ENCODE results near the gene OPRD1. TPM values are rescaled to one million over a fixed set of nuclear protein-coding genes. Genes with fewer than 3 reads are reported as not detected.

OPRD1 gene

GRCh38 chr1:28902738-28903137 lies 90.8 kb downstream of the OPRD1 start:
- Histone ChIP-seq H3K4me1 (ENCODE audit: control insufficient read depth, insufficient read depth, low read length) (no peaks in the 10 kb centered on the region), H3K4me2 (ENCODE audit: low read length) (no peak overlapping the region), H3K9me3 (replicated peaks; ENCODE audit: low read length) (no peaks in the 10 kb centered on the region), H3K27me3 (ENCODE audit: control insufficient read depth, insufficient read depth, low read length) (peaks cover 4% of the 10 kb centered on the region), H3K9ac (ENCODE audit: low read depth, low read length) (no peak overlapping the region), H3K36me3 (ENCODE audit: insufficient read depth, low read length) (no peaks in the 10 kb centered on the region), H3K4me3 (ENCODE audit: low read length) (no peak overlapping the region)

GRCh38 chr1:28905921-28906666 lies 94.1 kb downstream of the OPRD1 start:
- H3K9ac ChIP-seq (ENCODE audit: low read depth, low read length), result no peak overlapping the region
- no peak overlapping the region for H3K4me2 ChIP-seq (ENCODE audit: low read length)
- H3K27me3 ChIP-seq (ENCODE audit: control insufficient read depth, insufficient read depth, low read length), result no peaks in the 10 kb centered on the region
- H3K36me3 ChIP-seq (ENCODE audit: insufficient read depth, low read length), result no peaks in the 10 kb centered on the region
- no peak overlapping the region for H3K4me3 ChIP-seq (ENCODE audit: low read length)
- no peaks in the 10 kb centered on the region for H3K9me3 ChIP-seq (replicated peaks; ENCODE audit: low read length)
- no peaks in the 10 kb centered on the region for H3K4me1 ChIP-seq (ENCODE audit: control insufficient read depth, insufficient read depth, low read length)

- Histone ChIP-seq H3K4me2 (ENCODE audit: low read length) (no peak overlapping the region), H3K4me3 (ENCODE audit: low read length) (no peak overlapping the region), H3K27me3 (ENCODE audit: control insufficient read depth, insufficient read depth, low read length) (no peaks in the 10 kb centered on the region)
Observed at GRCh38 chr1:28909198-28909597, 97.2 kb downstream of the OPRD1 start.

GRCh38 chr1:28910379-28911115 lies 98.6 kb downstream of the OPRD1 start:
- H3K36me3 ChIP-seq (ENCODE audit: insufficient read depth, low read length), result no peaks in the 10 kb centered on the region
- no peak overlapping the region for H3K4me2 ChIP-seq (ENCODE audit: low read length)
- H3K4me1 ChIP-seq (ENCODE audit: control insufficient read depth, insufficient read depth, low read length), result peaks cover 12% of the 10 kb centered on the region
- no peak overlapping the region for H3K9ac ChIP-seq (ENCODE audit: low read depth, low read length)
- peaks cover 7% of the 10 kb centered on the region for H3K27me3 ChIP-seq (ENCODE audit: control insufficient read depth, insufficient read depth, low read length)
- no peaks in the 10 kb centered on the region for H3K9me3 ChIP-seq (replicated peaks; ENCODE audit: low read length)
- H3K4me3 ChIP-seq (ENCODE audit: low read length), result no peak overlapping the region

More at GRCh38 chr1:28909198-28909597, 97.2 kb downstream of the OPRD1 start:
- Histone ChIP-seq H3K9ac (ENCODE audit: low read depth, low read length) (no peak overlapping the region), H3K9me3 (replicated peaks; ENCODE audit: low read length) (no peaks in the 10 kb centered on the region), H3K36me3 (ENCODE audit: insufficient read depth, low read length) (no peaks in the 10 kb centered on the region), H3K4me1 (ENCODE audit: control insufficient read depth, insufficient read depth, low read length) (peaks cover 6% of the 10 kb centered on the region)

- peak overlapping the region; percentile 27 for H3K9ac ChIP-seq (ENCODE audit: low read depth, low read length)
- peaks cover 12% of the 10 kb centered on the region for H3K4me1 ChIP-seq (ENCODE audit: control insufficient read depth, insufficient read depth, low read length)
- H3K36me3 ChIP-seq (ENCODE audit: insufficient read depth, low read length), result no peaks in the 10 kb centered on the region
- H3K9me3 ChIP-seq (replicated peaks; ENCODE audit: low read length), result no peaks in the 10 kb centered on the region
- H3K4me2 ChIP-seq (ENCODE audit: low read length), result peak overlapping the region; percentile 85
- peak overlapping the region; percentile 63 for H3K4me3 ChIP-seq (ENCODE audit: low read length)
- H3K27me3 ChIP-seq (ENCODE audit: control insufficient read depth, insufficient read depth, low read length), result peaks cover 7% of the 10 kb centered on the region
Observed at GRCh38 chr1:28913786-28914227, 101.8 kb downstream of the OPRD1 start.

GRCh38 chr1:28914228-28915030 lies 102.5 kb downstream of the OPRD1 start, which contains the start of gene EPB41:
Gene EPB41, plus strand, starts transcription at chr1:28914569. Its CDS starts 72,869 bp downstream, at chr1:28987438.
- Histone ChIP-seq H3K4me1 (ENCODE audit: control insufficient read depth, insufficient read depth, low read length) (peaks cover 12% of the 10 kb centered on the region), H3K9ac (ENCODE audit: low read depth, low read length) (peak within 1 kb of the TSS; percentile 41), H3K36me3 (ENCODE audit: insufficient read depth, low read length) (no peaks in the 10 kb centered on the region), H3K4me2 (ENCODE audit: low read length) (peak within 1 kb of the TSS; percentile 85), H3K4me3 (ENCODE audit: low read length) (peak within 1 kb of the TSS; percentile 63), H3K27me3 (ENCODE audit: control insufficient read depth, insufficient read depth, low read length) (peaks cover 7% of the 10 kb centered on the region), H3K9me3 (replicated peaks; ENCODE audit: low read length) (no peaks in the 10 kb centered on the region)

- Histone ChIP-seq H3K36me3 (ENCODE audit: insufficient read depth, low read length) (no peaks in the 10 kb centered on the region), H3K4me1 (ENCODE audit: control insufficient read depth, insufficient read depth, low read length) (peaks cover 12% of the 10 kb centered on the region), H3K4me3 (ENCODE audit: low read length) (peak overlapping the region; percentile 63), H3K4me2 (ENCODE audit: low read length) (peak overlapping the region; percentile 85), H3K9me3 (replicated peaks; ENCODE audit: low read length) (no peaks in the 10 kb centered on the region), H3K9ac (ENCODE audit: low read depth, low read length) (peak overlapping the region; percentile 41), H3K27me3 (ENCODE audit: control insufficient read depth, insufficient read depth, low read length) (peaks cover 7% of the 10 kb centered on the region)
Observed at GRCh38 chr1:28915031-28915895, 103.3 kb downstream of the OPRD1 start.

- Histone ChIP-seq H3K9me3 (replicated peaks; ENCODE audit: low read length) (no peaks in the 10 kb centered on the region), H3K4me1 (ENCODE audit: control insufficient read depth, insufficient read depth, low read length) (peaks cover 12% of the 10 kb centered on the region), H3K36me3 (ENCODE audit: insufficient read depth, low read length) (no peaks in the 10 kb centered on the region), H3K9ac (ENCODE audit: low read depth, low read length) (no peak overlapping the region), H3K4me3 (ENCODE audit: low read length) (no peak overlapping the region), H3K27me3 (ENCODE audit: control insufficient read depth, insufficient read depth, low read length) (peaks cover 7% of the 10 kb centered on the region), H3K4me2 (ENCODE audit: low read length) (no peak overlapping the region)
Observed at GRCh38 chr1:28917757-28918118, 105.8 kb downstream of the OPRD1 start.

Small RNA genes lying within 50 kb of the gene (small RNA-seq; reads per million reads assigned to genes)
- gene RF00019, result not detected
